Tibial nerve (tissue), 4 donors: ENCODE results near the gene CHN2. TPM values are rescaled to one million over a fixed set of nuclear protein-coding genes. Genes with fewer than 3 reads are reported as not detected.

Source experiments
- DNase-seq, 2 donors: peaks; one replicate each; pipeline ENCODE4 v3.0.0-alpha.2; 2019; ENCODE audit warnings: low spot score in 2 of 2
- H3K27ac ChIP-seq, 4 donors: fragments of 200-600 bp; sonication (generic) in 3 of 4; one replicate each; pipeline ENCODE4 v1.5.1; 2017 to 2019; ENCODE audit warnings: mild to moderate bottlenecking in 1 of 4
- H3K27me3 ChIP-seq, 2 donors: fragments of 200-600 bp; sonication (generic) in 1 of 2; one replicate each; pipeline versions ENCODE4 v1.5.1 to v1.6.0; 2017 to 2019
- H3K36me3 ChIP-seq, 3 donors: fragments of 200-600 bp; sonication (generic); one replicate each; pipeline ENCODE4 v1.5.1; 2018 to 2019
- H3K4me1 ChIP-seq, 4 donors: fragments of 200-600 bp; sonication (generic) in 3 of 4; one replicate each; pipeline ENCODE4 v1.5.1; 2017 to 2019
- H3K4me3 ChIP-seq, 4 donors: fragments of 200-600 bp; sonication (generic) in 3 of 4; one replicate each; pipeline ENCODE4 v1.5.1; 2017 to 2019; ENCODE audit warnings: mild to moderate bottlenecking in 1 of 4, moderate library complexity in 1 of 4
- H3K9me3 ChIP-seq, 4 donors: fragments of 200-600 bp; sonication (generic) in 3 of 4; one replicate each; pipeline ENCODE4 v1.5.1; 2017 to 2019
- EP300 ChIP-seq, 2 donors: sonication (generic); formaldehyde crosslinking; IDR thresholded peaks; one replicate each; pipeline ENCODE4 v1.6.1; 2017; ENCODE audit warnings: antibody characterized with exemption in 2 of 2, mild to moderate bottlenecking in 1 of 2
- POLR2A ChIP-seq, 2 donors: fragments of 450-650 bp; IDR thresholded peaks; one replicate each; pipeline ENCODE4 v1.6.1; 2017; ENCODE audit warnings: antibody characterized with exemption in 2 of 2, mild to moderate bottlenecking in 2 of 2, moderate library complexity in 2 of 2
- WGBS, 2 donors: methylation state at CpG; one replicate each; pipeline ENCODE4 v1.1.5; 2018; 5-methylcytosine and 5-hydroxymethylcytosine counted together
- total RNA-seq, 4 donors: library from RNA; depleted of rRNA; stranded (reverse); fragments of >200 nt; gene quantifications; one replicate each; pipeline ENCODE4 v1.1.0, GENCODE V29; 2016
- TF ChIP-seq, protein P1 (sequence below), 5 experiments: fragments of 200-600 bp in 3 of 5; fragments of 450-650 bp in 2 of 5; sonication (generic) in 3 of 5; IDR thresholded peaks; one replicate each; pipeline ENCODE4 v1.5.1; 2016 to 2019; ENCODE audit warnings: antibody characterized with exemption in 5 of 5, mild to moderate bottlenecking in 3 of 5, moderate library complexity in 2 of 5

CHN2 gene
- total RNA-seq: 10 to 100 TPM in 1 of 4 donors, 1 to 10 TPM in 3; 3.9 to 12.6 (median 7.0) TPM

DNA sequence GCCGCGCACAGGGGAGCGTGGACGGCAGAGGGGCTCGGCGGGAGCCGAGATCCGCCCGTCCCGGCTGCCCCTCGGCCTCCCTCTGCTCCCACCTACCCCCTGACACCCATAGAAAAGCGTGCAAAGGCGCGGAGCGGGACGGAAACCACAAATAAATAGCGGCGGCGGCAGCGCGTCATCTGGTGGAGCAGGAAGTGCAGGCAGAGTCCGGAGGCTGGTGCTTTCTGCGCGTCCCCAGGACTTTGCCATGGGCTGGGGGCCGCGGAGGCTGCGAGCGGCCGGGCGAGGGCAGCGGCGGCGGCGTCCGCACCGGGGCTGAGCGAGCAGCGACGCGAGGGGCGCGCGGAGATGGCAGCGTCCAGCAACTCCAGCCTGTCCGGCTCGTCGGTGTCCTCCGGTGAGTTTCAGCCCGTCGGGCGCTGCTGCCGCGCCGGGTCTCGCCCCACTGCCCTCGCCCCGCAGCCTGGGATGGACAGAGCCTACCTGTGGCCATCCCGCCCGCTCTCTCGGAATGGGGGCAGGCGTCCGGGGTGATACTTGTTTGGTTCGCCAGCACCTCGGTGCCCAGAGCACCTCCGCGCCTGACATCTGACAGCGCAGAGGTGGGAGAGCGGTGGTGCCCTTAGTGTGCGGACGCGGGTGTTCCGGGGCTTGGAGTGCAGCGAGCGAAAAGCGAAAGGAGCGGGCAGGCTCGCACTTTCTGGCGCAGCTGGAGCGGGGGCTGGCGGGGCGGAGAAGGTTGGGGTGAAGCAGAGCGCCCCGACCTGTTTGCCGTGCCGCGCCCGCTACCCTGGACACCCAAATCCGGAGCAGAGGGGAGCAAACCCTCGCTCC, at the start of gene CHN2:
Gene CHN2, plus strand, starts transcription at position 182 of the 834 bp plus-strand sequence.
- peaks cover 0 to 31% (median 2%) of the 10 kb centered on the region in 4 donors for H3K4me1 ChIP-seq
- 0% methylated on average over 43 to 54 of the region's 89 CpGs for WGBS, 2 donors
- peak; percentile 21 to 28 for DNase-seq
- H3K27me3 ChIP-seq: peaks cover 0 to 27% of the 10 kb centered on the region in 2 donors
- H3K36me3 ChIP-seq: no peaks in the 10 kb centered on the region
- H3K9me3 ChIP-seq: no peaks in the 10 kb centered on the region
- TF ChIP-seq EP300 (IDR thresholded peaks at IDR 0.05): peak in 1 of 2 donors; percentile 25
- no peak for TF ChIP-seq POLR2A (IDR thresholded peaks at IDR 0.05)
- H3K27ac ChIP-seq: peak within 1 kb of the TSS in 2 of 4 donors; percentile 37 to 75
- peak within 1 kb of the TSS; percentile 40 to 71 (median 54) for H3K4me3 ChIP-seq

DNA sequence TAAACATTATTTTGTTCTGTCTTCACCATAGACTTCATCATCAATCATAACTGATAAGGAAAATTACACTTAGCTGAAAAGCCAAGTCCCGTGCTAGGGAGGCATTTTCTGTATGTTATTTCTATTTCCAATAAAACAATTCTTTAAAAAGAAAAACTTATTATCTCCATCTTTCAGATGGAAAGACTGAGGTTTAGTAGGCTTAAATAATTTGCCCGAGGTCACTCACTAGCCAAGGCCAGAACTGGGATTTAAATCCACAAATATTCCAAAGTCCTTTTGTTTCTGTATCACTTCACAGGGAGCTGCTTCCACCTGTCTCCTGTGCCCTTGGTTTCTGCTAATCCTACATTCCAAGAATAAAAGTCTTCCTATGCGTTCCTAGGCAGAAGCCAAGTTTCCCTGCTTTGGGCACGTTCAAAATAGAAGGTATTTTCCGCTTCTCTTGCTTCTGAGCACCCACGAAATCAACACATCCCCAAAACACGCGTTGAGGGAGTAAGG, 49.0 kb upstream of the CHN2 start:
- Histone ChIP-seq H3K4me3 (peak overlapping the region; percentile 8 to 46 (median 32)), H3K27me3 (peaks cover 0 to 18% of the 10 kb centered on the region in 2 donors), H3K36me3 (no peaks in the 10 kb centered on the region), H3K27ac (peak overlapping the region in 2 of 4 donors; percentile 48 to 63), H3K9me3 (no peaks in the 10 kb centered on the region), H3K4me1 (peaks cover 0 to 11% (median 4%) of the 10 kb centered on the region in 4 donors)
- TF ChIP-seq, protein P1, sequence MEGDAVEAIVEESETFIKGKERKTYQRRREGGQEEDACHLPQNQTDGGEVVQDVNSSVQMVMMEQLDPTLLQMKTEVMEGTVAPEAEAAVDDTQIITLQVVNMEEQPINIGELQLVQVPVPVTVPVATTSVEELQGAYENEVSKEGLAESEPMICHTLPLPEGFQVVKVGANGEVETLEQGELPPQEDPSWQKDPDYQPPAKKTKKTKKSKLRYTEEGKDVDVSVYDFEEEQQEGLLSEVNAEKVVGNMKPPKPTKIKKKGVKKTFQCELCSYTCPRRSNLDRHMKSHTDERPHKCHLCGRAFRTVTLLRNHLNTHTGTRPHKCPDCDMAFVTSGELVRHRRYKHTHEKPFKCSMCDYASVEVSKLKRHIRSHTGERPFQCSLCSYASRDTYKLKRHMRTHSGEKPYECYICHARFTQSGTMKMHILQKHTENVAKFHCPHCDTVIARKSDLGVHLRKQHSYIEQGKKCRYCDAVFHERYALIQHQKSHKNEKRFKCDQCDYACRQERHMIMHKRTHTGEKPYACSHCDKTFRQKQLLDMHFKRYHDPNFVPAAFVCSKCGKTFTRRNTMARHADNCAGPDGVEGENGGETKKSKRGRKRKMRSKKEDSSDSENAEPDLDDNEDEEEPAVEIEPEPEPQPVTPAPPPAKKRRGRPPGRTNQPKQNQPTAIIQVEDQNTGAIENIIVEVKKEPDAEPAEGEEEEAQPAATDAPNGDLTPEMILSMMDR (IDR thresholded peaks at IDR 0.05): no peak
- TF ChIP-seq EP300 (IDR thresholded peaks at IDR 0.05): no peak
- TF ChIP-seq POLR2A (IDR thresholded peaks at IDR 0.05): no peak
- 13 to 22% methylated on average over 8 of the region's 8 CpGs for WGBS, 2 donors
- DNase-seq: no peak

DNA sequence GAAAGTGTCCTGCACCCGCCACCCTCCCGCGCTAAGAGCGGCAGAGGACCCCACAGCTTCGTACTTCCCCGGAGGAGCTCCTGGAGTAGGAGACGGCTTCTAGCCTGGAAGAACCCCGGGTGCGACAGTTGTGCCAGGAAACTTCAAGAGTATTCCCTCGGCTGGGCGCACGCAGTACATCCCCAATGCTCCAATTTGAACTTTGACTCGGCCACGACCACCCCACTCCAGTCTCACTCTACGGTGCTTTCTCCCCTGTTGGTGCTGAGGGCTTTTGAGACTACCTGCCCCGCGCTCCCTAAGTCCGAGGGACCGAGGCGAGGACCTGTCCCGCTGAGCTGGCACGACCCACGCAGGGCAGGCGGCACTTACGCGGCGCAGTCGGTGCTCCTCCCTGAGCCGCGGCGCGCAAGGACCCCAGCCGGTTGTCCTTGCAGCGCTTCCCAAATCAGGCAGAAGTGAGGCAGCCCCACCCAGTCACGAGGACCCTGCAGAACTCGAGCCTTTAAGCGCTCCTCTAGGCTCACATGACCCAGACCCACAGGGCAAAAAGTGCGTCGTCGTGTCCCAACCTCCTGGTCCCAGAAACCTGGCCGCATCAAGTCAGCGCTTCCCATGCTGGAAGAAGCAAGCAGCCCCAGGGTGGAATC, 48.4 kb upstream of the CHN2 start, which contains the start of gene CPVL:
Gene CPVL, minus strand, starts transcription at position 481 of the 650 bp plus-strand sequence. CDS start 25,476 bp downstream, outside the sequence.
- peak; percentile 49 to 51 for TF ChIP-seq POLR2A (IDR thresholded peaks at IDR 0.05)
- TF ChIP-seq EP300 (IDR thresholded peaks at IDR 0.05): peak in 1 of 2 donors; percentile 72
- TF ChIP-seq, protein P1 (IDR thresholded peaks at IDR 0.05): no peak
- H3K9me3 ChIP-seq: no peaks in the 10 kb centered on the region
- peaks cover 0 to 11% (median 4%) of the 10 kb centered on the region in 4 donors for H3K4me1 ChIP-seq
- H3K27me3 ChIP-seq: peaks cover 0 to 18% of the 10 kb centered on the region in 2 donors
- 2 to 4% methylated on average over 23 to 26 of the region's 42 CpGs for WGBS, 2 donors
- H3K36me3 ChIP-seq: no peaks in the 10 kb centered on the region
- DNase-seq: peak; percentile 29 to 49
- peak within 1 kb of the TSS; percentile 8 to 46 (median 32) for H3K4me3 ChIP-seq
- H3K27ac ChIP-seq: peak within 1 kb of the TSS in 2 of 4 donors; percentile 48 to 63

DNA sequence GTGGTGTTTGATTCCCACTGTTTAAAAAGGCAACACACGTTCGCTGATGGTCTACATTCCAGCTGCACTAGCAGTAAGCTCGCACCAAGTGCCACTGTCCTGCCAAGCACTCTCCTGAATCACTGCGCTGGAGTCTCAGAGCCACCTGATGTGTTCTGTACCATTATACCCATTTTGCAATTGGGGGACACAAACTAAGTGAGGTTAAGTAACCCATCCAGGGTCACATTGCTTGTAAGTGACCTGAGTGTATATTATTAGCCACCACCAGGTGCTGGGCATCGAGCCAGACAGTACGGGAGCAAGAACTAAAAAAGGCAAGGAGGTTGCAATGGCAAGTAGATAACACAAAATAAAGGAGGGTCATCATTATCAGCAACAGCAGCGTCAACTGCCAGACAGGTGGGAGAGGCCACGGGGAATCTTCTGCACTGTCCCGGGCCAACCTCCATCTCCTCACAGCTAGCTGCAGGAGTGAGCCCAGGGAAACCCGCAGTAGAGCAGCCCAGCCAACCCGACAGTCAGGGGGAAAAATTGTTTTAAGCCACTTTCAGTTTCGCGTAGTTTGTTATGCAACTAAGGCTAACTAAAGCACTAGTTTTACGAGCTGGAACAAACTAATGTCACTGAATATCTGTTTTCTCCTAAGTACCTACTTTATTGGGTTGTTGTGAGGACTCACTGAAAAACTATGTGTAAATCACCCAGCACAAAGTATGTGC, 47.5 kb upstream of the CHN2 start:
- H3K27me3 ChIP-seq: peaks cover 0 to 18% of the 10 kb centered on the region in 2 donors
- TF ChIP-seq POLR2A (IDR thresholded peaks at IDR 0.05) (no peak), EP300 (IDR thresholded peaks at IDR 0.05) (no peak)
- TF ChIP-seq, protein P1 (IDR thresholded peaks at IDR 0.05): no peak
- 46 to 57% methylated on average over 14 of the region's 14 CpGs for WGBS, 2 donors
- H3K9me3 ChIP-seq: no peaks in the 10 kb centered on the region
- no peaks in the 10 kb centered on the region for H3K36me3 ChIP-seq
- peak overlapping the region in 2 of 4 donors; percentile 10 to 63 for H3K27ac ChIP-seq
- peaks cover 0 to 11% (median 4%) of the 10 kb centered on the region in 4 donors for H3K4me1 ChIP-seq
- peak overlapping the region; percentile 8 to 46 (median 32) for H3K4me3 ChIP-seq
- DNase-seq: no peak

DNA sequence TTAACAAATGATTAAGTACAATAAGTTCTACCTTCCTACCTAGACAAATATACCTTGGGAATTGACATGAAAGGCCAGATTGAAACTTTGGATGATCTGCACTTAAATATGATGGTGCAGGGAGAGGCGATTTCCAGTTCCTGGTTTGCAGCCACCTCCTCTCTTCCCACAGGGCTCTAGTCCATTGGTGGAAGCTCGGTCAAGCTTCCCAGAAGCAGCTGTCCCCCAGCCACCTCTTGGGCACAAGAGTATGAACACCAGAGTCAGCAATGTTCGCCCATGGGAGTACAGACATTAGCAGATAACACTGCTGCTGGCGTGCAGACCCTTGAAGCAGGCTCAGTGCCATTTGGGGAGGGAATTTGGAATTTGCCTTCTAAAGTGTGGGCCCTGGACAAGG, 46.8 kb upstream of the CHN2 start:
- TF ChIP-seq POLR2A (IDR thresholded peaks at IDR 0.05): no peak
- TF ChIP-seq, protein P1 (IDR thresholded peaks at IDR 0.05): no peak
- no peak for TF ChIP-seq EP300 (IDR thresholded peaks at IDR 0.05)
- no peak for DNase-seq
- 80 to 82% methylated on average over 4 of the region's 4 CpGs for WGBS, 2 donors
- Histone ChIP-seq H3K4me1 (peaks cover 0 to 11% (median 4%) of the 10 kb centered on the region in 4 donors), H3K9me3 (no peaks in the 10 kb centered on the region), H3K27ac (no peak overlapping the region), H3K4me3 (no peak overlapping the region), H3K27me3 (peaks cover 0 to 18% of the 10 kb centered on the region in 2 donors), H3K36me3 (no peaks in the 10 kb centered on the region)
